Measurements from ENCODE around the gene ERFE.

ERFE gene

GRCh38 chr2:238138331-238139195, 20.2 kb upstream of the ERFE start, which contains the start of gene KLHL30:
Gene KLHL30 (plus strand): TSS chr2:238138668. CDS start chr2:238140755, 2,087 bp downstream.
- in situ Hi-C loops (cut with MboI; ENCODE audit: low sequenced_read_pairs) = no loop called here

- in situ Hi-C loops (cut with MboI; ENCODE audit: low sequenced_read_pairs) = no loop called here
Measured at GRCh38 chr2:238139196-238140039, 19.4 kb upstream of the ERFE start.

DNA sequence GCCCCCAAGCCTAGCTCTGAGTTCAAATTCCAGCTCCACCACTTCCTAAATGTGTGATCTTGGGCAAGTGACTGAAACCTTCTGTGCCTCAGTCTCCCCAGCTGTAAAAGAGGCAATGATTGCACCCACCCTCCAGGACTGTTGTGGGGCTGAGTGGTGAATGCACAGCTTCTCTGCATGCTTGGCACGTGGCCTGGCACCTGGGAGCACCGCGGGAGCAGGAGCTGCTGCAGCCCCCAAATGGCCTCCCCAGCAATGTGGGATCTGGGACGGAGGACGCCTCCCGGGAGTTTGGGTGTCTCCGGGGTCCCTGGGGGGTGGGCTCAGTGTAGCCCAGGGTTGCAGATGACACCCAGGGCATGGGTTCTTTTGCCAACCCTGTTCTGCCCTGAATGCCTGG, 18.7 kb upstream of the ERFE start:
- in situ Hi-C loops (cut with MboI; ENCODE audit: low sequenced_read_pairs) = no loop called here

DNA sequence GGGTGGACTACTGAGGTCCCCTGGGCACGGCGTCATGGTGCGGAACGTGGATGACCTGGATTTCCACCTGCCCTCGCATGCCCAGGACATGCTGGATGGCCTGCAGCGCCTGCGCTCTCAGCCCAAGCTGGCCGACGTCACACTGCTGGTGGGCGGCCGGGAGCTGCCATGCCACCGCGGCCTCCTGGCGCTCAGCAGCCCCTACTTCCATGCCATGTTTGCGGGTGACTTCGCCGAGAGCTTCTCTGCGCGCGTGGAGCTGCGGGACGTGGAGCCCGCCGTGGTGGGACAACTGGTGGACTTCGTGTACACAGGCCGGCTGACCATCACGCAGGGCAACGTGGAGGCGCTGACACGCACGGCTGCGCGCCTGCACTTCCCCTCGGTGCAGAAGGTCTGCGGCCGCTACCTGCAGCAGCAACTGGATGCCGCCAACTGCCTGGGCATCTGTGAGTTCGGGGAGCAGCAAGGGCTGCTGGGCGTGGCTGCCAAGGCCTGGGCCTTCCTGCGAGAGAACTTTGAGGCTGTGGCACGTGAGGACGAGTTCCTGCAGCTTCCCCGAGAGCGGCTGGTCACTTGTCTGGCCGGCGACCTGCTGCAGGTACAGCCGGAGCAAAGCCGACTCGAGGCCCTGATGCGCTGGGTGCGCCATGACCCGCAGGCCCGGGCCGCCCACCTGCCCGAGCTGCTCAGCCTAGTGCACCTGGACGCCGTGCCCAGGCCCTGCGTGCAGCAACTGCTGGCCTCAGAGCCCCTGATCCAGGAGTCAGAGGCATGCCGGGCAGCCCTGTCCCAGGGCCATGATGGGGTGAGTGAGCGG, 17.8 kb upstream of the ERFE start:
- in situ Hi-C loops (cut with MboI; ENCODE audit: low sequenced_read_pairs) = no loop called here

- in situ Hi-C loops (cut with MboI; ENCODE audit: low sequenced_read_pairs) = no loop called here
Measured at GRCh38 chr2:238141541-238142318, 17.0 kb upstream of the ERFE start.

DNA sequence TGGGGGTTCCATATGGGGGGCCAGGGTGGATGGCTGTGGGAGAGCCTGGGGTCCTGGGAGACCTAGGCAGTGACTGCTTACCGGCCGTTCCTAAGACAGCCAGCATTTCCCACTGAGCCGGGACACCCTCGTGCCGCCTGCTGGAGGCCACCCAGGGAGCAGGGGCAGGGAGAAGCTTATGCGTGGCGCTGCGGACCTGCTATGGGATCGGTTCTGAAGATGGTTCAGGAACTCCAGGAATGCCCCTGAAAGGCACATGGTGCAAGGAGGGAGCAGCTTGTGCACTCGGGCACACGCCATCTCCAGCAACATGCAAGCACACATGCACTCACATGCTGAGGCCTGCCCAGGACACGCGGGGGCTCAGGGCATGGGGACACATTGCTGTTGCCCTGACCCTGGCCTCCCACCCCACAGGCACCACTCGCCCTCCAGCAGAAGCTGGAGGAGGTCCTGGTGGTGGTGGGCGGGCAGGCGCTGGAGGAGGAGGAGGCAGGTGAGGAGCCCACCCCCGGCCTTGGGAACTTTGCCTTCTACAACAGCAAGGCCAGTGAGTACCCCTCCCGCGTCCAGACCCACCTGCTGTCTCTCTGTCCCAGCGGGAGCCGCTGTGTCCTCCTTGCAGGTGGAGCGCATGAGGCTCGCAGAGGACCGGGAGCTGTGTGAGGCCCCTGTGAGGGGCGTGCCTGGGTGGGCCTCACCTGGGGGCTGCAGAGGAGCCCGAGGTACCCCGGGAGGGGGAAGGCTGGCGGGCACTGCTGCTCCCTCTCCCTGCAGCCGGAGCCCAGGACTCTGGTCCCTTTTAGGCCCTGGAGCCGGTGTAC, 16.2 kb upstream of the ERFE start:
- in situ Hi-C loops (cut with MboI; ENCODE audit: low sequenced_read_pairs) = no loop called here

DNA sequence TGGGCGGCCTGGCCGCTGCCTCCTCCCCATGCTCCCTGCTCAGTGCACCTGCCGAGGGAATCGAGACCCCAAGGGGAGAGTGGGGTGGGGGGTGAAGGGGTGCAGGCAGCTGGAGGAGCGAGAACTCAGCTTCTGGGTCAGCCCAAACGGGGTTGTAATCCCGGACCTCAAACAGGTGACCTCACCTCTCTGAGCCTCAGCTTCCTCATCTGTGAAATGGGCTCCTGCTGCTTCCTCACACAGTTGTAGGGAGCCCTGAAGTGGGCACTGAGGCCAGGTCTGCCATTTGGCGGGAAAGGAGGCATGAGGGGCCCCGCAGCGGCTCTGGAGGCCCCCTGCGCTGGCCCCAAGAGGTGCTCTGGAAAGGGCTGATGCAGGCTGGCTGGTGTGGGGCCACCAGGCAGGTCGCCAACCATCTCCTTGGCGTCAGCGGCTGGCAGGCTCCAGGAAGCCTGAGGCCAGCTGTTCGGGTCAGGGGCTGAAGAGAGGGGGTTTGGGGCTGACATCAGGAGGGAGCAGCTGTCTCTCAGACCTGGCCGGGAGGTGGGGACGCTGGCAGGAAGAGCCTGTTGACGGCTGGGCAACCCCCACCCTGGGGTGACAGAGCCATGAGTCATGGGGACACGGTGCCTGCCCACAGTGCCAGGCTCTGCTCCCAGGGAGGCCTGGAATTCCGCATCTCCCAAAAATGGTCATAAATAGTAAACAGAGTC, 15.4 kb upstream of the ERFE start:
- in situ Hi-C loops (cut with MboI; ENCODE audit: low sequenced_read_pairs) = no loop called here

DNA sequence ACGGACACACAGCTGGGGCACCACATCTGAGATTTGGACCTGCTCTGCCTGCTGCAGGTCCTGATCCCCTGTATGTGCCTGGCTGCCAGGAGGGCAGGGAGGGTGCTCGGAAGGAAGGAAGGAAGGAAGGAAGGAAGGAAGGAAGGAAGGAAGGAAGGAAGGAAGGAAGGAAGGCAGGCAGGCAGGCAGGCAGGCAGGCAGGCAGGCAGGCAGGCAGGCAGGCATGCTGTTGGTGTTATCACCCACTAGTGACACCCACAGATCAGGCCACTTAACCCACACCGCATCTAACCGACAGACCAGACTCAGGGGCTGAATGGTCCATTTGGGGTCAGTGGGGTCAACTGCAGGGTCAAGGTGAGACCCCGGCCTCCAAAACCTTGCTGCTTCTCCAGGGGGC, 14.5 kb upstream of the ERFE start:
- in situ Hi-C loops (cut with MboI; ENCODE audit: low sequenced_read_pairs) = no loop called here

GRCh38 chr2:238145046-238145445, 13.7 kb upstream of the ERFE start:
- in situ Hi-C loops (cut with MboI; ENCODE audit: low sequenced_read_pairs) = no loop called here

DNA sequence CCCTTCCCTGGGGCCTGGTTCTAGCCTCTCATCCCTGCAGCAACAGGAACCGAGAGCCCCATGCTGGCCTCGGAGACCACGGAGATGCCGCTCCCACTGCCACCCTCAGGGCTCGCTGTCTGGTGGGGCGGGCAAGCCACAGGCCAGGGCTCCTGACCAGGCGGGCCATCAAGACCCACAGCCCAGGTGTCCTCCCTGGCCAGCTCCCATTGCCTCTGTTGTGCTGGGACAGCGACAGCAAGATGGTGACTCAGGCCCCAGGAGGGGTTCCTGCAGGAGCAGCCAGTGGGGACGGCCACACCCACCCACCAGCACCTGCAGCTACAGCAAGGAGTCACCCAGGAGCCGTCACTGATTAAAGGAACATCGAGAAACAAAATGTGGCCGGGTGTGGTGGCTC, 12.9 kb upstream of the ERFE start:
- in situ Hi-C loops (cut with MboI; ENCODE audit: low sequenced_read_pairs) = no loop called here

GRCh38 chr2:238146884-238147544, 11.8 kb upstream of the ERFE start:
- in situ Hi-C loops (cut with MboI; ENCODE audit: low sequenced_read_pairs) = no loop called here

- in situ Hi-C loops (cut with MboI; ENCODE audit: low sequenced_read_pairs) = no loop called here
Measured at GRCh38 chr2:238148981-238149380, 9.8 kb upstream of the ERFE start.

- in situ Hi-C loops (cut with MboI; ENCODE audit: low sequenced_read_pairs) = no loop called here
Measured at GRCh38 chr2:238149841-238150572, 8.8 kb upstream of the ERFE start.

DNA sequence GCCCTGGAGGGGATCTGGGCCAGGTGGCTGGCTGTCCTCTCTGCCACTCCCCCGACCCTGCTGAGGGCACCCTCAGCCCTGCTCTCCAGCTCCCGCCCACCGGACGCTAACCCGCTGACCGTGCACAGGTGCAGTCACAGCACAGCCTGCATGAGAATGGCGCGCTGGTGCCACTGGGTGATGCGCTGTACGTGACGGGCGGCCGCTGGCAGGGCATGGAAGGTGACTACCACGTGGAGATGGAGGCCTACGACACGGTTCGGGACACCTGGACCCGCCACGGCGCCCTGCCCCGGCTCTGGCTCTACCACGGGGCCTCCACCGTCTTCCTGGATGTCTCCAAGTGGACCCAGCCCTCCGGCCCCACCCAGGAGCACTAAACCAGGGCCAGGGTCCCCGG, 8.1 kb upstream of the ERFE start:
- in situ Hi-C loops (cut with MboI; ENCODE audit: low sequenced_read_pairs) = no loop called here

DNA sequence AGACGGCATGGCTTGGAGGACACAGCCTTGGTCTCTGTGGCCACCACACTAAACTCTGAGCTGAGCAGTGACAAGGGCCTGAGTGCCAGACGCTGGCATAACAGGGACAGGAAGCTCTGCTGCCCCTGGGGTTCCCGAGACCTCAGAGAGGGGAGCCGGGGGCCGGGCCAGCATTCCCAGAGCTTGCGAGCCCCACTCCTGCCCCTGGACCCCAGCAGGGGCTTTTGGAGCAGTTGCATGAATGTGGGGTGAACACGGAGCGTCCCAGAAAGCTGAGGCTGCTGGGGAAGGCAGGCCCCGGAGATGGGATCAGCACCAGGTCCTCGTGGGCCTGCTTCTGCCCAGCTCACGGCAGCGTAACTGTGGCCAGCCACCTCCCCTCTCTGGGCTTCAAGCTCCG, 7.6 kb upstream of the ERFE start:
- in situ Hi-C loops (cut with MboI; ENCODE audit: low sequenced_read_pairs) = no loop called here

DNA sequence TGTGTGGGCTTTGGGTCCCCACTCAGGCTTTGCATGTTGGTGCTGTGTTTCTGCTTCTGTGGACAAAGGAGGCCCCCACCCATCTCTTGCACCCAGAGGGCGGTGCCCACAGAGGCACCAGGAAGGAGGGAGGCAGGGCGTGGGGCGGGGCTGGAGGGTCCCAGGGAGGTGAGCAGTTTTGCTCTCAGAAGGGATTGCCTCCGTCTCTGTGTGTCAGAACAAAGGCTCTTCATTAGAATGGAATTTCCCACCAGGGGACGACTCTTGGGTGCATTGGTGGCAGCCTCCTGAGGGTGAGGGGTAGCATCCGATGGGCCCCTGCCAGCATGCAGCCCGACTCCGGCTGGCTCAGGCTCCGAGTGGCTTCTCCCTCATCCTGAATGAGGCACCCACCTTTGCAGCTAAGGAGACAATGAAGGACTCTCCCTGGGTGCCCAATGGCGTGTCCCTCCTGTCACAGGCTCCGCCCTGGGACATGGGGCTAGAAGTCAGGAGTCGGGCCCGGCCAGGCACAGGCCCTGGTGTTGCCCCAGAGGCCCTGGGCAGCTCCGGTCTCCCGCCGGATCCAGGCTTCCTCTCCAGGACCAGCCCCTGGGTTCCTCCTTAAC, 7.0 kb upstream of the ERFE start:
- in situ Hi-C loops (cut with MboI; ENCODE audit: low sequenced_read_pairs) = no loop called here
